GM18502 (cell line): ENCODE measurements around the gene SLC17A7.
"Not testable (repeated sequence)": the region's sequence is repeated elsewhere in the genome, so short reads cannot be mapped to it uniquely, and the experiment has no call there.

ENCODE experiments used
- ATAC-seq: cut with Tn5 transposase; IDR thresholded peaks from one replicate; pipeline ENCODE4 v1.9.1; 2021; ENCODE audit warnings: mild to moderate bottlenecking; ENCODE audit not compliant: unreplicated experiment, poor library complexity

Gene SLC17A7

GRCh38 chr19:49472936-49473335 lies 31.6 kb upstream of the SLC17A7 start:
- no peak for ATAC-seq

GRCh38 chr19:49470615-49470978 lies 29.3 kb upstream of the SLC17A7 start:
- no peak for ATAC-seq

DNA sequence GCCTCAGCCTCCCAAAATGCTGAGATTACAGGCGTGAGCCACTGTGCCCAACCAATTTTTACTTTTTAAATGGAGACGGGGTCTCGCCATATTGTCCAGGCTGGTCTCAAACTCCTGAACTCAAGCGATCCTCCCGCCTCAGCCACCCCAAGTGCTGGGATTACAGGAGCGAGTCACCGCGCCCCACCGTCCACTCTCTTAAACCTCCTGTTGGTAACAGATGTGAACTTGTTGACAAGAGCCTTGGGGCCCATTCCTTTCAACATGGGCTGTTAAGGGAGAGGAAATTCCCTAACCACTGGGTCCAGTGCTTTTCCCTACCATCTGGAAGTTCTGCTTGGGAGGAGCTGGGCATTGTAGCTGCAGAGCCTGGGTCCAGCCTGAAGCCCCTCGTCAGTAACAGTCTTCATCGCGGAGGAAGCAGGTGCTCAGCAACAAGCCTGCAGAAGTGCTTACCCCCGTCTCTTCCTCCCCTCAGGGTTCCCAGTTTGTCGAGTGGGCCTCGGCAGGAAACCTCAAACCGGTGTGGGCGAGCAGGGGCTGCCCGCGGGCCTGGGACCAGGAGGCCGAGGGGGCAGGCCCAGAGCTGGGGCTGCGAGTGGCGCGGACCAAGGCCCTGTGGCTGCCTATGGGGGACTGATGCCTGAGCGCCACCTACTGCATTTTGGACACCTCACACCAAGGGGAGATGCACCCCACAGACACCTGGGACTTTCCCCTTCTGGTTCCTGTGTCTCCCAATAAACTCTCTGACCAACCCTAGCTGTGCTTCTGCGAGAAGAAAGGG lies 28.7 kb upstream of the SLC17A7 start:
- peak; percentile 52 for ATAC-seq

GRCh38 chr19:49468746-49469447 lies 27.6 kb upstream of the SLC17A7 start:
- ATAC-seq = peak; percentile 61

- no peak for ATAC-seq
Observed at GRCh38 chr19:49468199-49468598, 26.9 kb upstream of the SLC17A7 start.

- no peak for ATAC-seq
Observed at GRCh38 chr19:49465371-49465770, 24.0 kb upstream of the SLC17A7 start.

GRCh38 chr19:49463960-49464740 lies 22.8 kb upstream of the SLC17A7 start:
- no peak for ATAC-seq

DNA sequence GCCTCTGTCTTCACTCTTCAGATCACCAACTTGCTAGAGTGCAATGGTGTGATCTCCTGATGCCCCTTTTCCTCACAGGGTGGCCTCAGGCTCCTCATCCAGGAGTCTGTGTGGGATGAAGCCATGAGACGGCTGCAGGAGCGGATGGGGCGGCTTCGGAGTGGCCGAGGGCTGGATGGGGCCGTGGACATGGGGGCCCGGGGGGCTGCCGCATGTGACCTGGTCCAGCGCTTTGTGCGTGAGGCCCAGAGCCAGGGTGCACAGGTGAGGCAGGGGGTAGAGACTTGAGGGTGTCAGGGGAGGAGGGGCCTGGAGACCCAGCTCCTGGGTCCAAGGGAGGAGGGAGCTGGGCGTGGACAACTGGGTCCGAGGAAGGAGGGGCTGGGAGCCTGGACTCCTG lies 21.2 kb upstream of the SLC17A7 start:
- ATAC-seq = no peak

- ATAC-seq = no peak
Observed at GRCh38 chr19:49461656-49462055, 20.3 kb upstream of the SLC17A7 start.

- ATAC-seq = not testable (repeated sequence)
Observed at GRCh38 chr19:49461130-49461529, 19.8 kb upstream of the SLC17A7 start.

DNA sequence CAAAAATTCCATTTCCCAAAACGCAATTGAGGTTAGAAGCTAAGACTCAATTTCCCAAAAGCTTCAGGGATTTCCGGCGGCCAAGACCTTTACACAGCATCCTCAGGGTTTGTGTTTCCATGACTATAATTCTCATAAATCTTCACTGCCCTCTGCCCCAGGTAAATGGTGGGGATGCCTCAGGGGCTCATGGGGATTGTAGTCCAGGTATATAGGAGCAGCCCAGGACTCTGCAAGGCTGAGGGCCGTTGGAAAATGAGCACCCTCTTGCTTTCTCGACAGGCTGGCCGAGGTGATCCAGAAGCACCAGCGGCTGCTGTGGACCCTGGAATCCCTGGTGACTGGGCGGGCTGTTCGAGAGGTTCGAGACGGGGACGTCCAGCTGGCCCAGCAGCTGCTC lies 18.1 kb upstream of the SLC17A7 start:
- ATAC-seq = no peak

DNA sequence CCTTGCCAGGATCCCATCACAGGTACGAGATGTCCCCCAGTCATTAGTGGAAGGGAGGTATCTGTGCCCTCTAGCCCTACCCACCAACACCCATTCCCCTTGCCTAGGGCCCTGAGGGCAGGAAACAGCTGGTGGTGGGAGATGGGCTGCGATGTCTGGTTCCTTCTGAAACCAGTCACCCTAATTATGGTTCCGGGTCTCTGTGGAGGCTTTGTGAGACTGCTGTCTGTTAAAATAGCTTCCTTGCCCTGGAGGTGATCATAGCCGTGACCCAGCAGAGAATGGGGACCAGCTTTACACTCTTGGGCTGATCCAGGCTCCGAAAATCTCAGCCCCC lies 17.2 kb upstream of the SLC17A7 start:
- ATAC-seq = no peak

- no peak for ATAC-seq
Observed at GRCh38 chr19:49456326-49456725, 15.0 kb upstream of the SLC17A7 start.

- ATAC-seq = no peak
Observed at GRCh38 chr19:49455773-49456172, 14.4 kb upstream of the SLC17A7 start.

DNA sequence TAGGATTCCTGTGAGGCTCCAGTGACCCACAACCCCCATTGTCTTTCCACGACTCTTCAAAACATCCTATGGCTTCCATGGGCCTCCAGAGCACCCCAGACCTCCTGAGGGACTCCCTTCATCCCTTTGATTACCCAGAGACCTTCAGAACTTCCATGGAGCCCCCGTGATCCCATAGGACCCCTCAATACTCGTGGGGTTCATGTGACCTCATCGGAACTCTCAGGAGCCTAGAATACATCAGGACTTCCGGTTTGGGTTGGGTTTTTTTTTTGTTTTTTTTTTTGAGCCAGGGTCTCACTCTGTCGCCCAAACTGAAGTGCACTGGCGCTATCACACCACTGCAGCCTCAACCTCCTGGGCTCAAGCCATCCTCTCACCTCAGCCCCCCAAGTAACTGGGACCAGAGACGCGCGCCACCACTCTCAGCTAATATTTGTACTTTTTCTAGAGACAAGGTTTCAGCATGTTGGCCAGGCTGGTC lies 12.5 kb upstream of the SLC17A7 start:
- no peak for ATAC-seq

DNA sequence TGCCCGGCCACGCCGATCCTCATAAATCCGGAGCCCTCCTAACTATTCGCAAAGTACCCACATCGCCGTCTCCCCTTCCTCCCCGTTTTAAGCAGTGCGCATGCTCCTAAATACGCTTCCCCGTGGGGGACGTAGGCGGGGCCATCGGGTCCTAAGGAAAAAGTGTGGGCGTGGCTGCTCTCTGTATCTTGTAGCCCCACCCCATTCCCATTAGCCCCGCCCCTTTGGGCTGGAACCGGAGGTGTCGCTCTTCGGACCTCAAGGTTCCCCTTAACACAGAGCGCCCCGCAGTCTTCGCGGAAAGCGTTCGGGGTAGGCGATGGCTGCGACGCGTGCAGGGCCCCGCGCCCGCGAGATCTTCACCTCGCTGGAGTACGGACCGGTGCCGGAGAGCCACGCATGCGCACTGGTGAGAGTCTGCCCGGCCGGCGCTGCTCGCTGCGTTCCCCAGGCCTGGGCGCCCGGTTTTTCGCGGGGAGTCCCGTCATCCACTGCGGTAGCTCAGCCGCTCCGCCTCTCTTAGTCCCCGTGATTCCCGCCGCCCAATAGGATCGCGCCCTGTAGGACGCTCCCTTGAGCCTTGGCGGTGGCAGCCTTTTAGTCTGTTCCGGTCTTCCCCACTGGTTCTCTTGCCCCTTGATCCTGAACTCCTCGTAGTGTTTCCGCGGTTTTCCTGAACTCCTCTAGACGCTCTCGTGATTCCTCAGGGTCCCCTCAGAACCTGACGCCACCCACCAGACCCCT lies 11.9 kb upstream of the SLC17A7 start, which contains the start of gene ALDH16A1:
Gene ALDH16A1, plus strand, starts transcription at position 213 of the 744 bp plus-strand sequence. Its CDS starts 107 bp downstream, at position 320.
- ATAC-seq = peak; percentile 83

DNA sequence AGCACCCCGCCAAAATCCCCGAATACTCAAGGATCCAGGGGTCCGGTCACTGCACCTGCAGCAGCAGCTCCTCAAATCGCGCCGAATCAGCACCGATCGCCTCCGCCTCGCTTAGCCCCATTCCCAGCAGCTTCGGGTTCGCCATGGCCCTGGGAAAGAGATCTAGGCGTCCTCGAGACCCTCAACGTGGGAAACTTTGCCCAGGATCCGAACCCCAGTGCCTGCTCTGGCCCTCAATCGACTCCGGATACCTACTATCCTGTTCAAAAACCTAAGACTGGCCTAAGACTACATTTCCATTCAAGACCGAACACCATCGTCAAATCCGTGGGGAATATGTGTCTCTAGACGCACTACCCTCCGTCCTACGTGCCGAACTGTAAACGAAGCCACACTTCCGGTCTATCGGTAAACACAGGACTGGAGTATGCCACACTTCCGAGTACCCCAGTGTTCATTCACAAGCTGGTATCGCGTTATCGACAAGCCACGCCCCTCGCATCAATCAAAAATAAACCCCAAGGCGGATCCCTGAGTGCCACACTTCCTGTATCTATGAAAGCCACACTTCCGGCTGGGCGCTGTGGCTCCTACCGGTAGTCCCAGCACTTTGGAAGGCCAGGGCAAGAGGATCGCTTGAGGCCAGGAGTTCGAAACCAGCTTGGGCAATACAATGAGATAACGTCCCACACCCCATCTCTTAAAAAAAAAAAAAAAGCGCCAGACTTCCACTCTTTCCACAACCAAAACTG lies 10.3 kb upstream of the SLC17A7 start, which contains the start of gene PIH1D1:
Gene PIH1D1, minus strand, starts transcription at position 385 of the 752 bp plus-strand sequence. Its CDS starts 240 bp downstream, at position 145.
- peak; percentile 68 for ATAC-seq

DNA sequence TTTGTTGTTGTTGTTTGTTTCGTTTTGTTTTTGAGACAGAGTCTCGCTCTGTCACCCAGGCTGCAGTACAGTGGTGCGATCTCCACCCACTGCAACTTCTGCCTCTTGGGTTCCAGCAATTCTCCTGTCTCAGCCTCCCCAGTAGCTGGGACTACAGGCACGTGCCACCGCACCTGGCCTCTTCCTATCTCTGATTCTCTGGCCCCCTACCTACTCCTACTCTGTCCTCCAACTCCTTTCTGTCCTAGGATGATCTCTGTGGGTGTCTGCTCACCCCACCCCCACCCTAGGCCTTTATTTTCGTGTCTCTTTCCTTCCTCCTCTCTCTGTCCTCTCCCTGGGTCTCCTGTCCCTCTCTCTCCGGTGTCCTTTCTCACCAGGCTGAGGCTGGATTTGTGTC lies 9.1 kb upstream of the SLC17A7 start:
- no peak for ATAC-seq

GRCh38 chr19:49448432-49448786 lies 7.1 kb upstream of the SLC17A7 start:
- ATAC-seq = no peak
